Measurements from ENCODE around the gene OPTN.
"Not testable (repeated sequence)": the region's sequence is repeated elsewhere in the genome, so short reads cannot be mapped to it uniquely, and the experiment has no call there.

OPTN gene

GRCh38 chr10:13118784-13119410 is 18.9 kb downstream of the OPTN start:
- in situ Hi-C loops (cut with MboI; ENCODE audit: low sequenced_read_pairs), result no loop called here

- in situ Hi-C loops (cut with MboI; ENCODE audit: low sequenced_read_pairs), result no loop called here
Observed at GRCh38 chr10:13120786-13121499, 21.0 kb downstream of the OPTN start.

- in situ Hi-C loops (cut with MboI; ENCODE audit: low sequenced_read_pairs), result no loop called here
Observed at GRCh38 chr10:13121500-13121854, 21.5 kb downstream of the OPTN start.

- in situ Hi-C loops (cut with MboI; ENCODE audit: low sequenced_read_pairs), result no loop called here
Observed at GRCh38 chr10:13136651-13137050, 36.7 kb downstream of the OPTN start.

GRCh38 chr10:13139150-13139549 is 39.2 kb downstream of the OPTN start:
- in situ Hi-C loops (cut with MboI; ENCODE audit: low sequenced_read_pairs), result no loop called here

- in situ Hi-C loops (cut with MboI; ENCODE audit: low sequenced_read_pairs), result no loop called here
Observed at GRCh38 chr10:13139676-13140075, 39.7 kb downstream of the OPTN start.

- in situ Hi-C loops (cut with MboI; ENCODE audit: low sequenced_read_pairs), result no loop called here
Observed at GRCh38 chr10:13140627-13141190, 40.7 kb downstream of the OPTN start.

GRCh38 chr10:13143766-13144165 is 43.8 kb downstream of the OPTN start:
- in situ Hi-C loops (cut with MboI; ENCODE audit: low sequenced_read_pairs), result no loop called here

GRCh38 chr10:13144814-13145213 is 44.9 kb downstream of the OPTN start:
- in situ Hi-C loops (cut with MboI; ENCODE audit: low sequenced_read_pairs), result no loop called here

- in situ Hi-C loops (cut with MboI; ENCODE audit: low sequenced_read_pairs), result no loop called here
Observed at GRCh38 chr10:13146379-13146778, 46.4 kb downstream of the OPTN start.

GRCh38 chr10:13147161-13147560 is 47.2 kb downstream of the OPTN start:
- in situ Hi-C loops (cut with MboI; ENCODE audit: low sequenced_read_pairs), result no loop called here

GRCh38 chr10:13152296-13152695 is 52.3 kb downstream of the OPTN start:
- in situ Hi-C loops (cut with MboI; ENCODE audit: low sequenced_read_pairs), result no loop called here

- in situ Hi-C loops (cut with MboI; ENCODE audit: low sequenced_read_pairs), result not testable (repeated sequence)
Observed at GRCh38 chr10:13155860-13156259, 55.9 kb downstream of the OPTN start.

GRCh38 chr10:13158401-13158800 is 58.4 kb downstream of the OPTN start:
- in situ Hi-C loops (cut with MboI; ENCODE audit: low sequenced_read_pairs), result no loop called here

- in situ Hi-C loops (cut with MboI; ENCODE audit: low sequenced_read_pairs), result no loop called here
Observed at GRCh38 chr10:13160934-13161856, 61.2 kb downstream of the OPTN start, which contains the start of gene MCM10. Gene MCM10 (plus strand): TSS chr10:13161558. CDS start chr10:13164203, 2,645 bp downstream.

- in situ Hi-C loops (cut with MboI; ENCODE audit: low sequenced_read_pairs), result no loop called here
Observed at GRCh38 chr10:13161857-13162271, 61.9 kb downstream of the OPTN start.

- in situ Hi-C loops (cut with MboI; ENCODE audit: low sequenced_read_pairs), result no loop called here
Observed at GRCh38 chr10:13163859-13164258, 63.9 kb downstream of the OPTN start.

- in situ Hi-C loops (cut with MboI; ENCODE audit: low sequenced_read_pairs), result no loop called here
Observed at GRCh38 chr10:13165177-13165576, 65.2 kb downstream of the OPTN start.

- in situ Hi-C loops (cut with MboI; ENCODE audit: low sequenced_read_pairs), result no loop called here
Observed at GRCh38 chr10:13167568-13167967, 67.6 kb downstream of the OPTN start.

- in situ Hi-C loops (cut with MboI; ENCODE audit: low sequenced_read_pairs), result no loop called here
Observed at GRCh38 chr10:13168781-13169180, 68.8 kb downstream of the OPTN start.

GRCh38 chr10:13173616-13174015 is 73.7 kb downstream of the OPTN start:
- in situ Hi-C loops (cut with MboI; ENCODE audit: low sequenced_read_pairs), result no loop called here

All from HL-60/S4 (cell line).